HG03159 (cell line): ENCODE results near the gene UROS.

Experiments
- ATAC-seq: cut with Tn5 transposase; IDR thresholded peaks from one replicate; pipeline ENCODE4 v1.9.1; 2021; ENCODE audit warnings: mild to moderate bottlenecking, moderate library complexity; ENCODE audit not compliant: unreplicated experiment

The UROS gene

GRCh38 chr10:125769175-125769574 lies 53.9 kb downstream of the UROS start:
- no peak for ATAC-seq

- no peak for ATAC-seq
These were observed 54.7 kb downstream of the UROS start for GRCh38 chr10:125768219-125768855.

GRCh38 chr10:125766511-125766910 lies 56.5 kb downstream of the UROS start:
- ATAC-seq = no peak

GRCh38 chr10:125765835-125766234 lies 57.2 kb downstream of the UROS start:
- no peak for ATAC-seq

- ATAC-seq = no peak
These were observed 60.1 kb downstream of the UROS start for GRCh38 chr10:125762692-125763648.

GRCh38 chr10:125761961-125762360 lies 61.1 kb downstream of the UROS start:
- ATAC-seq = no peak

GRCh38 chr10:125757742-125758141 lies 65.3 kb downstream of the UROS start:
- ATAC-seq = no peak

- ATAC-seq = no peak
These were observed 66.1 kb downstream of the UROS start for GRCh38 chr10:125756853-125757487.

GRCh38 chr10:125756196-125756595 lies 66.9 kb downstream of the UROS start:
- ATAC-seq = no peak

- ATAC-seq = no peak
These were observed 75.6 kb downstream of the UROS start for GRCh38 chr10:125747417-125747816.

GRCh38 chr10:125744909-125745308 lies 78.1 kb downstream of the UROS start:
- no peak for ATAC-seq

GRCh38 chr10:125742465-125742864 lies 80.6 kb downstream of the UROS start:
- no peak for ATAC-seq

GRCh38 chr10:125739994-125740679 lies 82.9 kb downstream of the UROS start:
- no peak for ATAC-seq
